Mucosa of rectum (tissue), 2 donors: ENCODE measurements around the gene DYSF.

ENCODE experiments used
- H3K27ac ChIP-seq, 2 donors: one replicate each; pipeline ENCODE4 v1.7.0; 2013; ENCODE audit warnings: inconsistent platforms in 2 of 2, low read depth in 2 of 2, low read length in 2 of 2
- H3K27me3 ChIP-seq, 2 donors: one replicate each; pipeline ENCODE4 v1.7.0; 2013; ENCODE audit warnings: low read length in 2 of 2; ENCODE audit not compliant: control insufficient read depth in 2 of 2, insufficient read depth in 2 of 2
- H3K36me3 ChIP-seq, 2 donors: one replicate each; pipeline ENCODE4 v1.7.0; 2013; ENCODE audit warnings: low read length in 2 of 2; ENCODE audit not compliant: control insufficient read depth in 2 of 2, insufficient read depth in 2 of 2
- H3K4me1 ChIP-seq, 2 donors: one replicate each; pipeline ENCODE4 v1.7.0; 2013; ENCODE audit warnings: low read length in 2 of 2, mild to moderate bottlenecking in 1 of 2; ENCODE audit not compliant: control insufficient read depth in 2 of 2, insufficient read depth in 2 of 2
- H3K4me3 ChIP-seq, 2 donors: one replicate each; pipeline ENCODE4 v1.7.0; 2013; ENCODE audit warnings: low read length in 2 of 2
- H3K9ac ChIP-seq, 2 donors: one replicate each; pipeline ENCODE4 v1.7.0; 2013; ENCODE audit warnings: low read length in 2 of 2, low read depth in 1 of 2, mild to moderate bottlenecking in 1 of 2
- H3K9me3 ChIP-seq, 2 donors: one replicate each; pipeline ENCODE4 v1.7.0; 2013; ENCODE audit warnings: low read length in 2 of 2; ENCODE audit not compliant: control insufficient read depth in 2 of 2
- donor health status: healthy.
- donor health status: Normal muscosa, but diverticular disease.

DYSF gene

GRCh38 chr2:71534201-71534600, 80.8 kb downstream of the DYSF start:
- no peaks in the 10 kb centered on the region for H3K27me3 ChIP-seq
- no peak overlapping the region for H3K9ac ChIP-seq
- H3K36me3 ChIP-seq, result no peaks in the 10 kb centered on the region
- no peaks in the 10 kb centered on the region for H3K9me3 ChIP-seq
- H3K4me3 ChIP-seq, result no peak overlapping the region
- no peaks in the 10 kb centered on the region for H3K4me1 ChIP-seq
- H3K27ac ChIP-seq, result no peak overlapping the region

GRCh38 chr2:71534826-71535225, 81.5 kb downstream of the DYSF start:
- no peak overlapping the region for H3K9ac ChIP-seq
- no peaks in the 10 kb centered on the region for H3K4me1 ChIP-seq
- H3K27me3 ChIP-seq, result no peaks in the 10 kb centered on the region
- H3K36me3 ChIP-seq, result no peaks in the 10 kb centered on the region
- no peak overlapping the region for H3K27ac ChIP-seq
- no peak overlapping the region for H3K4me3 ChIP-seq
- no peaks in the 10 kb centered on the region for H3K9me3 ChIP-seq

- Histone ChIP-seq H3K9ac (no peak overlapping the region), H3K36me3 (no peaks in the 10 kb centered on the region), H3K9me3 (no peaks in the 10 kb centered on the region), H3K27ac (no peak overlapping the region), H3K4me3 (no peak overlapping the region), H3K4me1 (no peaks in the 10 kb centered on the region), H3K27me3 (no peaks in the 10 kb centered on the region)
These were observed 82.2 kb downstream of the DYSF start for GRCh38 chr2:71535526-71535925.

- no peak overlapping the region for H3K9ac ChIP-seq
- H3K27ac ChIP-seq, result no peak overlapping the region
- H3K27me3 ChIP-seq, result no peaks in the 10 kb centered on the region
- no peaks in the 10 kb centered on the region for H3K36me3 ChIP-seq
- no peaks in the 10 kb centered on the region for H3K9me3 ChIP-seq
- no peak overlapping the region for H3K4me3 ChIP-seq
- no peaks in the 10 kb centered on the region for H3K4me1 ChIP-seq
These were observed 82.9 kb downstream of the DYSF start for GRCh38 chr2:71536226-71536671.

GRCh38 chr2:71538241-71538640, 84.9 kb downstream of the DYSF start:
- H3K27me3 ChIP-seq, result no peaks in the 10 kb centered on the region
- no peak overlapping the region for H3K4me3 ChIP-seq
- H3K36me3 ChIP-seq, result no peaks in the 10 kb centered on the region
- no peaks in the 10 kb centered on the region for H3K4me1 ChIP-seq
- no peaks in the 10 kb centered on the region for H3K9me3 ChIP-seq
- no peak overlapping the region for H3K27ac ChIP-seq
- no peak overlapping the region for H3K9ac ChIP-seq

GRCh38 chr2:71538656-71539265, 85.4 kb downstream of the DYSF start:
- H3K9ac ChIP-seq, result no peak overlapping the region
- no peaks in the 10 kb centered on the region for H3K9me3 ChIP-seq
- no peaks in the 10 kb centered on the region for H3K36me3 ChIP-seq
- H3K27ac ChIP-seq, result no peak overlapping the region
- H3K4me3 ChIP-seq, result no peak overlapping the region
- H3K27me3 ChIP-seq, result no peaks in the 10 kb centered on the region
- no peaks in the 10 kb centered on the region for H3K4me1 ChIP-seq

GRCh38 chr2:71540818-71541217, 87.5 kb downstream of the DYSF start:
- H3K9ac ChIP-seq, result no peak overlapping the region
- H3K27ac ChIP-seq, result no peak overlapping the region
- peaks cover 3 to 10% of the 10 kb centered on the region in 2 donors for H3K4me1 ChIP-seq
- no peak overlapping the region for H3K4me3 ChIP-seq
- H3K27me3 ChIP-seq, result peaks cover 0 to 7% of the 10 kb centered on the region in 2 donors
- no peaks in the 10 kb centered on the region for H3K9me3 ChIP-seq
- no peaks in the 10 kb centered on the region for H3K36me3 ChIP-seq

GRCh38 chr2:71544919-71545571, 91.7 kb downstream of the DYSF start:
- H3K27ac ChIP-seq, result peak overlapping the region; percentile 0 to 53
- H3K4me1 ChIP-seq, result peaks cover 3 to 10% of the 10 kb centered on the region in 2 donors
- H3K9me3 ChIP-seq, result no peaks in the 10 kb centered on the region
- H3K4me3 ChIP-seq, result peak overlapping the region; percentile 67 to 70
- H3K9ac ChIP-seq, result peak overlapping the region in 1 of 2 donors; percentile 32
- H3K27me3 ChIP-seq, result peaks cover 0 to 9% of the 10 kb centered on the region in 2 donors
- H3K36me3 ChIP-seq, result no peaks in the 10 kb centered on the region

- Histone ChIP-seq H3K9ac (peak overlapping the region in 1 of 2 donors; percentile 32), H3K9me3 (no peaks in the 10 kb centered on the region), H3K27ac (peak overlapping the region; percentile 0 to 53), H3K36me3 (no peaks in the 10 kb centered on the region), H3K4me3 (peak overlapping the region; percentile 67 to 70), H3K4me1 (peaks cover 3 to 10% of the 10 kb centered on the region in 2 donors), H3K27me3 (peaks cover 0 to 9% of the 10 kb centered on the region in 2 donors)
These were observed 92.4 kb downstream of the DYSF start for GRCh38 chr2:71545572-71546274.

GRCh38 chr2:71546275-71546638, 92.9 kb downstream of the DYSF start:
- H3K4me1 ChIP-seq, result peaks cover 3 to 10% of the 10 kb centered on the region in 2 donors
- H3K27ac ChIP-seq, result no peak overlapping the region
- peaks cover 0 to 9% of the 10 kb centered on the region in 2 donors for H3K27me3 ChIP-seq
- H3K4me3 ChIP-seq, result no peak overlapping the region
- H3K36me3 ChIP-seq, result no peaks in the 10 kb centered on the region
- H3K9me3 ChIP-seq, result no peaks in the 10 kb centered on the region
- no peak overlapping the region for H3K9ac ChIP-seq
